Stimulated activated naive CD4-positive, alpha-beta T cell (primary cell): Measurements from ENCODE around the gene PDE1C.
"Not testable (repeated sequence)": the region's sequence is repeated elsewhere in the genome, so short reads cannot be mapped to it uniquely, and the experiment has no call there.

ENCODE experiments used
- DNase-seq, 6 experiments: peaks; one replicate each; lab custom pipeline; 2025; lab: John Stamatoyannopoulos, UW

Gene PDE1C

DNA sequence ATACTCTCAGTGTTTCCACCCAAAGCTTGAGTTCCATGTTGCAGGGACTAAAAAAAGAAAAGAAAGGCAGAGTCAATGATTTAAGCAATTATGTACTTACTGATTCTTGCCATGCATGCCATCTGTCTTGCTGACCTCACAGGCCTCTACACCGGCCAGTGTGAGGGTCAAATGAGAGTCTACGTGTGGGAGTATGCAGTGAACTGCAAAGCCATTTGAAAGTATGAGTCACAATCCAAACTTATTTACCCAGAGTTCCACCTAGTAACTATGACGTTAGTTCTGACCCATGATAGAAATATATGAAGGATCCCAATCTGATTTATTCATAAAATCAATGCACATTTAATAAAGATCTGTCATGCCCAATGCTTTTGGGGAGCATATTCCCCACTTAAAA lies 26.5 kb downstream of the PDE1C start:
- no peak for DNase-seq

DNA sequence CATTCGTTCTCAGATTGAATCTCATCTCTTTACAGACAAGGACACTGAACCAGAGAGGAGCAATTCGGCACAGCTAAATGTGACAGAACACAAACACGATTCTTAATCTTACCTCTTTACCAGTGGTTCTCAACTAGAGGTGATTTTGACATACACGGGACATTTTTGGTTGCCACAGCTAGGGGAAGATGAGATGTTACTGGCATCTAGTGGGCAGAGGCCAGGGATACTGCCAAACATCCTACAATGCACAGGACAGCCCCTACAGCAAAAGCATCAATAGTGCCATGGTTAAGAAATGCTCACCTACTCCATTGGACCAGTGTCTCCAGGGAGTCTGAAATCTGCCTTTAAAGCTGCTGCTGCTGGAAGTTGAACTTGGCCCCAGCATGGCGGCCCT lies 27.3 kb downstream of the PDE1C start:
- DNase-seq = no peak

DNA sequence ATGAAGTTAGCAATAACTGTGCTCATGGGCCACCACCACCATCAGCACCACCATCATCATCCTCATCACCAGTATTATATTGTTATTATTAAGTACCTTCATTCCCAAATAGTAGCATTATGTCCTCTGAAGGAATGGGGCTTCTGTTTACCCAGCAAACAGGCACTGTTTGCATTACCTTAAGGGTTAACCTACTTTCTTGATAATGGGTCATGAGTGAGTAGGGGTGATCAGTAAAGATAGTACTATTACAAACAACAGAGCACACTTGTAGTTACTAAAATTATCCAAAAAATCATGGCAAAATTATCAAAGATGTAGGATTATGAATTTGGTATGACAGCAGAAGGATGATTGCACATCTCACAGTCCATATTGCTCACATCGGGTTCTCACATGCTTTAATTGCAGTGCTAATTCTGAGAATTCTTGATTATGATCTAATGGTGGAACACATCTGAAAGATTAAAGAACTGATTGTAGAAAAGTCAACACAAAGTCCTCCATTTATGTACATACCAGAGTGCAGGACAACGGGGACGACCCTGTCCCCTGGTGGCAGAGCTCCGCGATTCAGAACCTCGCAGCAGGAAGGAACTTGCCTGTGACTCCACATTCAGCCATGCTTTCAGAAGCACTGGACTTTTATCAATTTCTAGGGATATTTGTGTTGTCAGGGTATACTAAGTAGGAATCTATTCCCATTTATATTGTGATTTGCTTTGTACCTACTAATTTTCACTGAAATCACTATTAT lies 31.0 kb downstream of the PDE1C start:
- DNase-seq = no peak

DNA sequence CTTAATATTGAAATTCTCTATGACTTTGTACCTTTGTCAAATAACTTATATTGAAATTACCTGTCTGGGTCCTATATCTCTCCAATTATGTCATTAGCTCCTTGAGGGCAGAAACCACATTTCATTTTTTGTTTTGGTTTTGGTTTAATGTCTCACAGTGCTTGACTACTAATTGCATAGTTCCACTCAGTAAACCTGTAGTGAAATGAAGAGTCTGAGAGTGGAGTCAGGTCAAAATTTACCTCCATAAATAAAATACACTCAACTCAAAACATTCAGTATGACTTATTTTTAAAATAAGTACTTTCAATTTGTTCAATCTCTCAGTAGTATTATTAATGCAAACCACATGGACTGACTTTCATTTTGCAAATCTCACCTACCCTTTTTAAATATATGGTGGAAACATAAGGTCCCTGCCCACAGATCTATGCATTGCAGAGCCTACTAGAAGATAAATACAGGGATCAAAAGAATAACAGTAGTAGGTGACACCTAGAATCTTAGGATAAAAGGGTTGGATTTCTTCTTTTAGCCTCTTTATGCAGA lies 32.5 kb downstream of the PDE1C start:
- no peak for DNase-seq

DNA sequence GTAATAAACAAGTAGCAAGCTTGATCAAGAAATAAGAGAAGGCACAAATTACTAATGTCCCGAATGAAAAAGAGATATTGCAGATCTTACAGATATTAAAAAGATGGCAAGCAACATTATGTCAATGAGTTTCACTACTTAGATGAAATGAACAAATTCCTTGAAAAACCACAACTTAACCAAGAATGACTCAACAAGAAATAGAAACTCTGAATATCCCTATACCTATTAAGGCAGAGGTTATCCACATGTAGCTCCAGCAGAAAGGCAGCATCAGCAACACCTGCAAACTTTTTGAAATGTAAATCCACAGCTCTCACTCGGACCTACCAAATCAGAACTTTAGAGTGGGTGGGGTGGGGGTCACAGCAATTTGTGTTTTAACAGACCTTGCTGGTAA lies 33.6 kb downstream of the PDE1C start:
- no peak for DNase-seq

DNA sequence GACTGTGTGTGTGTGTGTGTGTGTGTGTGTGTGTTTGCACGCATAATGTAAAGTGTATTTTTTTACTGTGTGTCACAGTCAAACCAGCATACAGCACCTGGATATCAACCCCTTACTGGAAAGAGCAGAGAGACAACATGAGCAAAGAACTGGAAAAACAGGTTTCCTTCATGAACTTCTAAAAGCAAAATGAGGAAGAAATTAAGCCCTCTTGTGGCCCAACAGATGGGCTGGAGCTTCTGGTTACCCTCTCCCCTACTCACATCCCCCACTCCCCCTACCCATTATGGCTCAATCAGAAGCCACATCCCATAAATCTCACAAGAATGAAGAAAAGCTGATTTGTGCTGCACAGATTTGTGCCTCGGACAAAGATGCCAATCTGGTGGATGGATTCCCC lies 36.2 kb downstream of the PDE1C start:
- DNase-seq = no peak

DNA sequence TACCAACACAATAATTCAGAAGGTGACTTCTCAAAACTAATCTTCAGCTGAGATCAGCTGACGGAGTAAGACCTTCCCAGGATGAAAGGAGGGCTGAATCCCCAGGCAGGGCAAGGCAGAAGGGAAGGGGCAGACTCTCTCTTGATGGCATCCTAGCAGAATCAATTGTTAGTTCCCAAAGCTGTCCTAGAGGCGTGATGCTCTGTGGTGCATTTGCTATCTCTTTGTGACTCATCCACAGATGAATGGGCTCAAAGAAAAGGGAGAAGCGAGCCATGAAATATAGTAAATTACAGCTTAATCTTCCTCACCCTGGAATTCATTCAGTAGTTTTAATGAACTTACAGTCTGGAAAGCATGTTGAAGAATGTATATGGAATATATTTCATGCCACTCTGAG lies 37.2 kb downstream of the PDE1C start:
- DNase-seq = no peak

DNA sequence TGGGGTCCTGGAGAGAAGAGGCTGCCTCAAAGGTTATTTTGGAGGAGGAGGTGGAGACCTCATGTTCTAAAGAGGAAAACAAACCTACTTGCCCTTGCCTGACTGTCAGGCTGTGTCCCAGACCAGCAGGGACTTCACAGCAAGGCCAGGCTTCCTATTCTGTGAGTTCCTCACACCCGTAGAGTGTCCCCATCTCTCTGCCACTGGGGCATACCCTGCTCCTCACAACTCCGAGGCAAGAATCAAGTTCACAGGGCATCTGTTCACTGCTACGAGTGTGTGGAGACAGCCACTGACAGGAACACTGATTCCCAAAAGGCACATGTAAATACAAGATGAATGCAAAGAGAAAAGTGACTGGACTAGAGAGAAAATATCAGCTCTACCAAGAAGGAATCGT lies 38.0 kb downstream of the PDE1C start:
- no peak for DNase-seq

DNA sequence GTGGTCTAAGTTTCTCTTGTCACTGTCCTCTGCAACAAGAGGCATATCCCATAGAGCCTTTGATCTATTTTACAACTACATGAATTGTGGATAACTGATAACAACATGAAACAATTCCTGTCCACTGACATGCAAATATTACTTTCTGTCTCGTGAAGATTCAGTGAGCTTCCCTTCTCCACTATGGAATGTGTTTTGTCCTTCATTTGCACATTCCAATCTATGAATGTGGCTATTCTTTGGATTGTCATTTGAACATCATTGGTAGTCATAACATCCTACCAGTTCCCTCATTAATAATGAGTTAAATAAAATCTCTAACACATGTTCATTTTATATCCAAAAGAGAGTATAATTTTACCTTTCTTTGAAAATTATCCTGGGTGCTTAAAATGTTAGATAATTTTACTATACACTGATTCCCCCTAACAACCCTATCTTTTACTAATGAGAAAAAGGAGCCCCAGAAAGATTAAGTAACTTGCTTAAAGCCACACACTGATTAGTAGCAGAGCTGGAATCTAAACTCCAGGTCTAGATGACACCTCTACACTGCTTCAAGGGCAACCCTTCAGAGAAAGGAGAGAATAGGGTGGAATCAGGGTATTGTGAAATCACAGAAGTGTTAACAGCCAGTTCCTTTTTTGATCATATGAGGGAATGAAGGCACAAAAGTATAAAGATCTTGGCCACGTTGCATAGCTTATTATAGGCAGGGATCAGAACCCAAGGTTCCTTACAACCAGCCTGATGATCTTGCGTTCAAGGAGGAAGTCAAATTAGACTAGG lies 39.1 kb downstream of the PDE1C start:
- no peak for DNase-seq

DNA sequence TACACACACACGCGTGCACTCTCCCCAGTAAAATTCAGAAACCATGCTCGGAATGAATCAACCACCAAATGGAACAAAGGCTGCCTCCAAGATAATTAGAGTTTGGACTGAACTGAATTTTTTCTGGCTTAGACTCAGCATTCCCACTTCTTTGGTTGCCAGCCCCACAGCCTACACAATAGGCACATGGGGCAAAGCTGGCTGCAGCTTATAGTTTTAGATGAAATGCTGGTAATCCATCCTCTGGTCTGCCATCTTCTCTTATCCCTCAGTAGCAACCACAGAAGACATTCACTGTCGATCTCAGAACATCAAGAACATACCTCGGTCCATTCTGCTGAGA lies 44.2 kb downstream of the PDE1C start:
- no peak for DNase-seq

DNA sequence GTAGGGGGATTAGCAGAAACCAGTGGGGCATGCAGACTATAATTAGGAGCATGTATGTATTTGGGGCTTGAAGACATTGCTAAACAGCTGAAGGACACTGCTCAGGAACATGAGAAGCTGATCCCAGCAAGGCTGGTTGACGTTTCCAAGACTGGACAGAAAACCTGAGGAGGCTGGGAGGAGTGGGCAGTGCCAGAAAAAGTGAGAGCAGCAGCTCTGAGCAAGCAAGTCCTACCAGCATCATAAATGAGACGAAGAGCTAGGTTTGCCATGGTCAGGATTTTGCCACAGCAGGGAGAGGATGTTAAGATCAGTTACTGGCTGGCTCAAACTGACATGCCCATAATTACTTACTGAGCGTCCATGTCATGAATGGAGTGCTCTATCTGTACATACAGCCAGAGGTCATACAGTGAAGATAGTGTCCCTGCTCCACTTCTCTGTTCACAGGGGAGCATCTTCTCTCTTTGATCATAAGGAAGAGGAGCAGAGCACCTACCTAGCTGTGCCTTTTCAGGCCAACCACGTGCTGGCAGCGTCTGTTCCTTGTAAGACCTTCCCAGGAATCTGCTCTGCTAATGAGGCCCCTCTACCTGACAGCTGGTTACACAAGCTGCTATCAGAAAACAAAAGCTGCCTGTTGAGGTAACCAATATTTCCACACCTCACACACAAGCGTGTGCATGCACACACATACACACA lies 44.7 kb downstream of the PDE1C start:
- DNase-seq = no peak

DNA sequence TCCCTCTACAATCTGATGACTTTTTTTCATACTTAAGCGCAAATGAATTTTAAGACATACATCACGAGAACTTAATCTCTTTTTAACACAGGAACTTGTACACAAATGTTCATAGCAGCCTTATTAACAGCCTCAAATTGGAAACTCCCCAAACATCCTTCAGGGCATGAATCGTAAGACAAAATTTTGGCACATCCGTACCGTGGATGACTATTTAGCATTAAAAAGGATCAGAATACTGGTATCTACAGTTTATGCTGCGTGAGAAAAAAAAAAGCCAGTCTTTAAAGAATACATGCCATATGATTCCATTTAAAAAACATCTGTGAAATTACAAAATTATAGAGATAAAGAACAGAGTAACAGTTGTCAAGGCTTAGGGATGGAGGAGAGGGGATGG lies 46.8 kb downstream of the PDE1C start:
- no peak for DNase-seq

DNA sequence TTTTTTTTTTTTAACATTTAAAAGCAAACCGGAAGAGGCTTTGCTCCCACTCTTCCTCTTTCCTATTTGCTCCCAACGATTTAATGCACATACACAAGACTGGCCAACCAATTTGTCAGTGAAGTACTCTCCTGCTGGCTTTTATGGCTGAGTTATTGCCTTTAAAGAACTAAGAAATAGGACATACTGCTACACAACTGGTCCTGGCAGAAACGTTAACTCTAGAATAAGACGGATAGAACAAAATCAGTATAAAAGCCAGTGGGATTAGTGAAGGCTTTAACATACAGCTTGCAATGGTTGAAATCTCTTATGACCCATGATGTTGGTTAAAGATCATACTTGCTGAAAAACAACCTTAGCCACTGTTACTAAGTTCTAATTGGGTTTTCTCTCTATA lies 47.2 kb downstream of the PDE1C start:
- DNase-seq = no peak

DNA sequence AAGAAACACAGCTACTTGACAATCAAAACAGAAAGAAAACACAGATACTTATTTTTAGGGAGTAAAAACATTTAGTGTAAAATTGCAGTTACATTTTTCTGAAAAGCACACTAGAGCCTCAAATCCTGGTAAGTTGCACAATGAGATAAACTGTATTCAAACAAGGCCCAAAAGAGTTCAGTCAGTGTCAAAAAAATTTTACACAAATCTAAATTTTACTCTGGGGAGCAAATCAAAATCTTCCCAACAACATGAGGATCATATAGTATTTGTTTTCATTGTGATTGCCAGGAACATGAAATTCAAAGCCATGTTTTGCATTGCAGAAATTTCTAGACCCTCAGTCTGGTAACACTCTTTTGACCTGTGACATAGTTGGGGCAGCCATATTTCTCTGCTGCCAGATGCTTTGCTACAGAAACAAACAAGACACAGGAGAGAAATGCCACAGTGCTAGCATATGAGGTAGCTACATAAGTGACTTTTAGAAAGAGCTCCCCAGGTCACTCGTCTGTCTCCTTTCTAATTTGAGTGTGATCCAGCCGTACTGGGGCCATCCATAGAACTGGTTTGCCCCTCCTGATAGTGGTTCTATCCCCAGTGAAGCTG lies 49.6 kb downstream of the PDE1C start:
- DNase-seq = no peak

DNA sequence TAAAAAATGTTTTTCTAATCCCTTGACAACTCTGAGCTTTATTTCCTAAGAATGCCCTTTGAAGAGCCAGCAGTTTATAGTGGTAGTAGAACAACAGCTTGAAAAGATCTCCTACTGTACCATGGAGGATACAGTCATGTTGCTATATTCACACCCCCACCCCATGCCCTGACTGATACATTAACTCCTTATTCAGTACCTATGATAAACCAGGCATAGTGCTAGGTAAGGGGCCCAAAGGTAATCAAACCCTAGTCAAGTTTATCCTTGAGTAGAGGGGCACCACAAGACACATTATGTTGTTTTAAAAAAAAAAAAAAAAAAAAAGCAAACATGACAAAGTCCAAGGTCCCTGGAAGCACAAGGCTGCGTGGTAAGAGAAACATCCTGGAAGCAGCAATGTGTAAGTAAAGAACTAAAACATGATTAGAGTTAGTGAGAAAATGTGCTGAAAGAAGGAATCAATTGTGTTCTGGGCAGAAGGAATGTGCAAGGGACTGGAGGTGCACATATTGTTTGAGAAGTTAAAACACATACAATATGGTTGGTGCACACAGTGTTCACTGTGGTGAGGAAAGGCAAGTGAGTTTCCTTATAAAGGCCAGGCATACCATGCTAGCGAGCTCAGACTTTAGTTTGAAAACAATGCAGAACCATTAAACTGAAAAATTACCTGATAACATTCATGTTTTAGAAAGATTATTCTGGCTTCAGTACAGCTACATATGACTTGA lies 51.2 kb downstream of the PDE1C start:
- no peak for DNase-seq

DNA sequence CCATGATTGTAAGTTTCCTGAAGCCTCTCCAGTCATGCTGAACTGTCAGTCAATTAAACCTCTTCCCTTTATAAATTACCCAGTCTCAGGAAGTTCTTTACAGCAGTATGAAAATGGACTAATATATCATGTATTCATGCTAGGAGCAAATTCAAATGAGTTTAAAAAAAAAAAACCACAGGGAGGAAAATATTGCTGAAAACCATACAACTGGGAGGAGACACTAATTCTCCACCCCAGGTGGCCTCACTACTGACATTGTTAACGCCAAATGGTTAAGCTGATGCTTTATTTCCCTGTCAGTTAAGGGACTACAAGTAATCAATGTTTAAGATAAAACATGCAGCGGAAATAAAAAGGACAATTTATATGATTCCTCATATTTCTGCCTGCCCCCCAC lies 55.1 kb downstream of the PDE1C start:
- no peak for DNase-seq

DNA sequence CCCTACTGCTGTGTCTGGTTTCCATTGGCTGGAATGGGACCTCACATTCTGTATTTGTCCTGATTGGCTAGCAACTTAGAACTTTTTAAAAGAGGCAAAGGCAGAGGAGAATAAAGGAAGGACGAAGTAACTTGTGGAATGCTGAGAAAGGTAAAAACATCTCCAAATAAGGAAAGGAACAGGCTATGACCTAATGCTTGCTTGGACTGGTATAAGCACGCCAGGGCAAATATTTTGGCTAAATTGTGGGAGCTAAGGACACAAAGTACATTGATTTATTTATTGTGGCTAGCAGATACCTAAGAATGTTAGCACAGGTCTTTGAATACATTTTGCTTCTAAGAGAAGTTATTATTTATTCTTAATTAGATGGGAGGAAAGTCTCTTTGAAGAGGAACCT lies 56.7 kb downstream of the PDE1C start:
- DNase-seq = not testable (repeated sequence)

DNA sequence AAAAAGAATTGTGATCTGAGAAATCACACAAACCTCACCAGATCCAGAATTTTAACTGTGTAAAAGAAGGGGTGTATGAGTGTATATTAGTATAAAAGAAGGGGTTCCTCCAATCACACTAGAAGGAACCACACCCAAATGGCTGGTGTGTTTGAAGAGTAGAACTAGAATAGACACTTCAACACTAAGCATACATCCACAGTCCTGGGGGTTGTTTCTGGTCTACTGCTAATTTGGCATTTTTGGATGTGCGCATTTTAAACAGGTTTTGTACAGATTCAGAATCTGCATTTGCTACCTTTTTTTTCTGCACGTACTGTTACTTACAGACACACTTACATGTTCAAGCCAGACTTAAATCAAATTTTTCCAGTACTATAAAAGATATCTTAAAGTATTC lies 64.6 kb downstream of the PDE1C start:
- no peak for DNase-seq

DNA sequence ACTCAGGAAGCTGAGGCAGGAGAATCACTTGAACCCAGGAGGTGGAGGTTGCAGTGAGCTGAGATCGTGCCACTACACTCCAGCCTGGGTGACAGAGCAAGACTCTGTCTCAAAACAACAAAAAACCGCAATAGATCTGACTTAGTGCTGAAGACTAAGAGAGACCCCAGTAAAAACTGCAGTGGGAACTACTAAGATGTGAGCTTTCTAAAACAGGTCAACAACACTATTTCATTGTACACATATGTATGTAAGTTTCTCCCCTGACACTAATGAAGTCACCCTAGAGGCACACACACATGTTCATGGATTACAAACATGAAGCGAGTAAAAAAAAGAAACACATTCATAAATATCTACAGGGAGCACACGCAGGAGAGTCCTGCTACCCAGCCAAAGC lies 68.3 kb downstream of the PDE1C start:
- DNase-seq = no peak

DNA sequence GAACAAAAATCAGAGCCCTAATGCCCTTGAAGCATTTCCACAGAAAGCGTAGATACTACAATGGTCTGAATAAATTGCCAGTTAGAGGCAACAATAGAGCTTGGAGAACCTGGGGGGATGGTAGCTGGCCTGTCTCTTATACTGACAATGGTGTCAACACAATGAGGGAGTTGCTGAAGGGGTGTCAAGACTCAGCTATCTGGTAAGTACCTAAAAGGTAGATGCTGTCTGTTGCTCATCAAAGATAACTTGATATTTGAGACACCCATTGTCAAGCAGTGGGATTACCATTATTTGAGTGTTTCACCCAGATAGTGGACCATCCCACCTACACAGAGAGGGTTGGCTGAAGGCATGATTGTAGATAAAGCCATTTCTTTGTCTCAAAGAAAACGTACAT lies 72.8 kb downstream of the PDE1C start:
- no peak for DNase-seq

DNA sequence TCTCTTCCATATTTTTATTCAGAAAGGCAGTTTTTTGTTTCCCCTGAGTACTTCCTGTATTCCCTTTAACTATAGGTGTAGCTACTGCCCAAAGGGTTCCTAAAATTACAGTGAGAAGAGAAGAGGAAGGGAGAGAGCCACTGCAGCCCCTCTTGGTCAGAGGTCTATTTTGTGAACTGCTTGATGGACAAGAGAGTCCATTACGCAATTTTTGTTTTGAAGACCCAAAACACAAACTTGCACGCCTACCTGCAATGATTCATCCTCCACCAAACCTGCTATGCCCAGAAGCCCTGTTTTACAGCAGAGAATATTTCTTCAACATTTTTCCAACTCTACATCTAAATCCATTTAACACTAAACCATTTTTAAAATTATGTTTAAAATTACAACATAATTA lies 75.1 kb downstream of the PDE1C start:
- no peak for DNase-seq

DNA sequence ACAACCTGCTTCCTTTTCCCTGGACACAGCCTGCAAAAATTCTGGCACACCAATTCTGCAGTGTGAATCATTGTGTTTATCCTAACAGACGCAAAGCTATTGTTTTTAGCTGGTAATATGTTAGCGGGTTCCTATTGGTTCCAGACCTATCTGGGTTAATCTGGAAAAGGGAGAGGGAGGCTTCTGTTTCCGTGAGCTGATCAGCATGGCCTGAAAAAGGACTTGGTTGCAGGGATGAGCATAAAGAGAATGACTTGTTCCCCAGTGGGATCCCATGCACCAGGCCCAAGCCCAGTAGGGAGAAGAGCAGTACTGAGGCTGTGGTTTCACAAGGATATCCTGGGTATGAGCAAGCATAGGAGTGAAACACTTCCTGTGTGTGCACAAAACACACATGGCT lies 78.4 kb downstream of the PDE1C start:
- DNase-seq = no peak
